Endothelial cell of umbilical vein (primary cell): ENCODE measurements around the gene MLEC. TPM values are rescaled to one million over a fixed set of nuclear protein-coding genes. Genes with fewer than 3 reads are reported as not detected.

Experiments used
- BruUV-seq: library from RNA; stranded (reverse); fragments of 400-500 nt; replicated peaks from 2 replicates; lab custom pipeline; 2021; lab: Mats Ljungman, UMichigan
- CTCF ChIA-PET: fragments of 300-600, 350-600 bp; sonication (Branson Sonifier 250); formaldehyde crosslinking; loops from one replicate; lab custom pipeline; 2021; ENCODE audit warnings: antibody characterized with exemption, inconsistent platforms; lab: Charles Lee
- POLR2A ChIA-PET: fragments of 300-600, 350-600 bp; sonication (Branson Sonifier 250); formaldehyde crosslinking; loops from one replicate; lab custom pipeline; 2021; ENCODE audit warnings: antibody characterized with exemption, inconsistent platforms; lab: Charles Lee
- DNase-seq: peaks from one replicate; pipeline ENCODE4 v3.0.0-alpha.2; 2011; ENCODE audit warnings: low read depth, low spot score
- FAIRE-seq: peaks from 2 replicates; lab custom pipeline; 2011; peaks lifted over from hg19 to GRCh38; lab: Jason Lieb, UNC
- H2AFZ ChIP-seq: 2 replicates; pipeline ENCODE4 v1.6.0; 2012; ENCODE audit warnings: low read depth, low read length, control low read depth, inconsistent platforms
- H3K27ac ChIP-seq: 2 replicates; pipeline ENCODE4 v1.5.1; 2011; ENCODE audit warnings: low read depth, mild to moderate bottlenecking, control low read depth, low read length, moderate library complexity; ENCODE audit not compliant: insufficient read depth
- H3K27me3 ChIP-seq, 2 experiments: 2 replicates each; pipeline versions ENCODE4 v1.6.0 to v1.6.1; 2011; ENCODE audit warnings: low read length in 2 of 2, mixed read lengths in 1 of 2; ENCODE audit not compliant: control insufficient read depth in 2 of 2, insufficient read depth in 2 of 2
- H3K36me3 ChIP-seq, 2 experiments: 2 replicates in 1 of 2; 3 replicates in 1 of 2; pipeline ENCODE4 v1.5.1; 2011; ENCODE audit warnings: low read length in 2 of 2, mild to moderate bottlenecking in 1 of 2, moderate library complexity in 1 of 2; ENCODE audit not compliant: control insufficient read depth in 2 of 2, insufficient read depth in 2 of 2; ENCODE audit errors: extremely low read depth in 1 of 2
- H3K4me1 ChIP-seq: 3 replicates; pipeline ENCODE4 v1.5.1; 2011; ENCODE audit warnings: mild to moderate bottlenecking, low read length; ENCODE audit not compliant: control insufficient read depth, insufficient read depth; ENCODE audit errors: extremely low read depth
- H3K4me2 ChIP-seq: 2 replicates; pipeline ENCODE4 v1.6.1; 2011; ENCODE audit warnings: low read length, control low read depth, mixed read lengths; ENCODE audit not compliant: insufficient read depth
- H3K4me3 ChIP-seq, 3 experiments: fragments of 200-600 bp in 1 of 3; sonication (generic), shearing (Covaris generic) in 1 of 3; replicated peaks in 1 of 3; 2 replicates each; pipeline ENCODE4 v1.5.1; 2011 to 2016; ENCODE audit warnings: control low read depth in 3 of 3, low read length in 3 of 3, mild to moderate bottlenecking in 2 of 3, inconsistent platforms in 1 of 3, low read depth in 1 of 3, moderate library complexity in 1 of 3; ENCODE audit not compliant: insufficient read depth in 1 of 3
- H3K79me2 ChIP-seq: 2 replicates; pipeline ENCODE4 v1.6.0; 2012; ENCODE audit warnings: low read length, inconsistent platforms; ENCODE audit not compliant: control insufficient read depth, insufficient read depth
- H3K9ac ChIP-seq: replicated peaks from 2 replicates; pipeline ENCODE3; 2011; ENCODE audit warnings: low read length, control low read depth; ENCODE audit not compliant: insufficient read depth; ENCODE audit errors: extremely low read depth
- H3K9me1 ChIP-seq: replicated peaks from 3 replicates; pipeline ENCODE4 v1.6.0; 2011; ENCODE audit warnings: mild to moderate bottlenecking, low read length; ENCODE audit not compliant: control insufficient read depth, insufficient read depth; ENCODE audit errors: extremely low read depth
- H3K9me3 ChIP-seq: replicated peaks from 2 replicates; pipeline ENCODE4 v1.5.1; 2012; ENCODE audit warnings: low read length, inconsistent platforms; ENCODE audit not compliant: control insufficient read depth, insufficient read depth
- H4K20me1 ChIP-seq: replicated peaks from 2 replicates; pipeline ENCODE3; 2011; ENCODE audit warnings: mild to moderate bottlenecking, low read length; ENCODE audit not compliant: control insufficient read depth, insufficient read depth; ENCODE audit errors: extremely low read depth
- CTCF ChIP-seq, 2 donors: IDR thresholded peaks; 1 replicate in 1 of 2; 2 replicates in 1 of 2; pipeline ENCODE4 v1.5.1; 2011; ENCODE audit warnings: low read length in 2 of 2, mild to moderate bottlenecking in 2 of 2, moderate library complexity in 2 of 2, control low read depth in 1 of 2, inconsistent platforms in 1 of 2, low read depth in 1 of 2; ENCODE audit not compliant: insufficient read depth in 1 of 2; ENCODE audit errors: extremely low read depth in 1 of 2
- EZH2 ChIP-seq: IDR thresholded peaks from 2 replicates; pipeline ENCODE4 v1.6.1; 2012; ENCODE audit warnings: borderline replicate concordance, low read depth, mild to moderate bottlenecking, moderate library complexity, low read length, inconsistent platforms; ENCODE audit not compliant: severe bottlenecking
- FOS ChIP-seq: IDR thresholded peaks from 2 replicates; pipeline ENCODE4 v1.6.1; 2011; ENCODE audit warnings: mild to moderate bottlenecking, low read length, moderate library complexity, borderline replicate concordance; ENCODE audit not compliant: insufficient read depth
- GATA2 ChIP-seq: IDR thresholded peaks from 2 replicates; pipeline ENCODE4 v1.7.0; 2011; ENCODE audit warnings: low read depth, mild to moderate bottlenecking, moderate library complexity, mixed read lengths, low read length; ENCODE audit not compliant: insufficient read length, insufficient read depth
- JUN ChIP-seq: IDR thresholded peaks from 2 replicates; pipeline ENCODE4 v1.6.1; 2011; ENCODE audit warnings: borderline replicate concordance, low read depth; ENCODE audit not compliant: insufficient read length, insufficient read depth
- MAX ChIP-seq: IDR thresholded peaks from 2 replicates; pipeline ENCODE4 v1.6.1; 2011; ENCODE audit not compliant: insufficient read depth, insufficient read length
- MYC ChIP-seq: IDR thresholded peaks from one replicate; pipeline ENCODE4 v1.6.1; 2011; ENCODE audit warnings: mild to moderate bottlenecking, low read depth, low read length
- POLR2A ChIP-seq: IDR thresholded peaks from 2 replicates; pipeline ENCODE4 v1.6.1; 2012; ENCODE audit warnings: low read depth, mild to moderate bottlenecking, control low read depth, low read length
- POLR2AphosphoS5 ChIP-seq: IDR thresholded peaks from 2 replicates; pipeline ENCODE4 v1.6.1; 2012; ENCODE audit warnings: low read depth, mild to moderate bottlenecking, control low read depth, low read length, moderate library complexity; ENCODE audit not compliant: insufficient read depth
- dilution Hi-C: fragments of 300-500 bp; cut with MboI; formaldehyde crosslinking; loops from one replicate; pipeline ENCODE4 v1.15.0; 2019; ENCODE audit warnings: low sequenced_read_pairs; ENCODE audit not compliant: extremely low pct_ligation_motif_present
- intact Hi-C: fragments of 100-400 bp; cut with micrococcal nuclease; formaldehyde crosslinking; loops from one replicate; pipeline ENCODE4 v1.10.0; 2022
- polyA plus RNA-seq, 4 experiments: library from polyadenylated mRNA; depleted of rRNA in 3 of 4; stranded (reverse) in 3 of 4; unstranded in 1 of 4; fragments of >200 nt; gene quantifications; 2 replicates each; pipeline versions ENCODE4 v1.2.1 to v1.2.3, GENCODE V29; 2011 to 2012; ENCODE audit warnings: missing spikeins in 1 of 4
- total RNA-seq: library from RNA; stranded (reverse); gene quantifications from 2 replicates; pipeline ENCODE4 v1.2.3, GENCODE V29; 2021

MLEC gene
- total and polyA plus RNA-seq, 2 donors (not counting 3 experiments of a cell fraction or from before 2014, with no cell fraction given), result 28.4 to 144 TPM

DNA sequence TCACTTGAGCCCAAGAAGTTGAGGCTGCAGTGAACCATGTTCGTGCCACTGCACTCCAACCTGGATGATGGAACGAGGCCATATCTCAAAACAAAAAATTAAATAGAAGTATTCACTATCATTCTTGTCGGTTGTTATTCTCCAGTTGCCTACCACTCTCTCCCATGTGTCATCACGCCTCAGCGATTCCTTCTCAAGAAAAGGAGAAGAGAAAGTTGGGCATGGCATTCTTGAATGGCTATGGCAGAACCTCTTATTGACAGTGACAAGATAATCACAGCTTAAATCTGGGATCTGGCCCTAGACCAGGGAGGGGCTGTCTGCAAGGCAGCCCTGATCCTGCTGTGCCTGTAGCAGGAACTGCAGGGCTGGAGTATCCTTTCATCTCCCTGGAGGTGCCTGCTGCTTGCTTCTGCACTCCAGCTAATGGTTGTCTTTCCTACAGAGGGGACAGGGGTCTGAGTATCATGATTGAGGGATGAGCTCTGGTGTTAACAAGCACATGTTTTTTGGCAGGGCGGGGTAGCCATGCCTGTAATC lies 12.8 kb upstream of the MLEC start:
- Histone ChIP-seq H3K9me3 (no peaks in the 10 kb centered on the region), H3K4me3 (no peak overlapping the region), H3K27ac (no peak overlapping the region), H3K9me1 (no peaks in the 10 kb centered on the region), H3K4me2 (no peak overlapping the region), H3K27me3 (no peaks in the 10 kb centered on the region), H3K4me1 (peaks cover 18% of the 10 kb centered on the region), H3K9ac (no peak overlapping the region), H2AFZ (no peak overlapping the region), H3K36me3 (no peaks in the 10 kb centered on the region), H4K20me1 (no peaks in the 10 kb centered on the region), H3K79me2 (no peaks in the 10 kb centered on the region)
- ChIA-PET POLR2A (no interaction called here), CTCF (interaction anchor here (1.1 to 2.1 kb wide), 3 partner anchors 14 to 91 kb away, joined by 3 to 7 read pairs (median 3); no protein-coding TSS in a partner anchor)
- intact Hi-C loops (no loop called here), dilution Hi-C loops (no loop called here)
- DNase-seq (no peak), FAIRE-seq (no peak)
- BruUV-seq, result no TSS peak
- TF ChIP-seq CTCF (IDR thresholded peaks at IDR 0.05; ENCODE audit: extremely low read depth in 1 of 2, insufficient read depth in 1 of 2, low read depth in 1 of 2, low read length in 2 of 2), result no peak
- no peak for TF ChIP-seq EZH2
- TF ChIP-seq POLR2AphosphoS5, result no peak
- no peak for TF ChIP-seq MYC
- no peak for TF ChIP-seq GATA2
- no peak for TF ChIP-seq JUN
- no peak for TF ChIP-seq FOS
- TF ChIP-seq POLR2A, result no peak
- no peak for TF ChIP-seq MAX
